Measurements from ENCODE around the gene STIP1.

STIP1 gene

GRCh38 chr11:64220271-64220670 lies 34.3 kb downstream of the STIP1 start:
- no peak overlapping the region for H3K18ac ChIP-seq (ENCODE audit: low read length)
- DNase-seq, result no peak
- no peak overlapping the region for H4K91ac ChIP-seq (ENCODE audit: low read depth, low read length)
- no peak overlapping the region for H3K14ac ChIP-seq (ENCODE audit: low read length)
- peaks cover 1% of the 10 kb centered on the region for H3K79me2 ChIP-seq (ENCODE audit: control insufficient read depth, insufficient read depth, low read length, poor library complexity)
- peaks cover 33 to 36% of the 10 kb centered on the region in 2 experiments for H3K36me3 ChIP-seq (ENCODE audit: control insufficient read depth in 1 of 2, insufficient read depth in 2 of 2, low read length in 2 of 2)
- H3K4ac ChIP-seq (ENCODE audit: low read depth, low read length), result no peak overlapping the region
- peaks cover 5 to 7% of the 10 kb centered on the region in 2 experiments for H3K4me1 ChIP-seq (ENCODE audit: control insufficient read depth in 1 of 2, insufficient read depth in 2 of 2, low read length in 2 of 2)
- H2BK12ac ChIP-seq (ENCODE audit: low read length), result no peak overlapping the region
- no peak overlapping the region for H2BK120ac ChIP-seq (ENCODE audit: insufficient read depth, low read length, poor library complexity)
- H4K8ac ChIP-seq (ENCODE audit: low read depth, low read length), result no peak overlapping the region
- H3K79me1 ChIP-seq (ENCODE audit: low read length), result peaks cover 1% of the 10 kb centered on the region
- no peak overlapping the region for H2AK5ac ChIP-seq (ENCODE audit: low read length)
- H2BK5ac ChIP-seq (ENCODE audit: low read depth, low read length, poor library complexity), result no peak overlapping the region
- no peak overlapping the region for H3K4me3 ChIP-seq (ENCODE audit: low read depth, low read length)
- H3K23ac ChIP-seq (ENCODE audit: low read length), result no peak overlapping the region
- no peaks in the 10 kb centered on the region for H3K27me3 ChIP-seq (ENCODE audit: insufficient read depth, low read length)
- H3K4me2 ChIP-seq (ENCODE audit: low read length), result no peak overlapping the region
- H3K9ac ChIP-seq (ENCODE audit: low read length), result no peak overlapping the region
- no peak overlapping the region for H2AFZ ChIP-seq (ENCODE audit: insufficient read depth, low read length, poor library complexity)
- no CpG with 5 or more reads among the region's 17 CpGs for WGBS (ENCODE audit: extremely low coverage, insufficient coverage, insufficient read length)
- no peak overlapping the region for H4K12ac ChIP-seq (ENCODE audit: low read depth, low read length)
- H3K27ac ChIP-seq (ENCODE audit: low read depth, low read length), result no peak overlapping the region
- H3K9me3 ChIP-seq (ENCODE audit: insufficient read depth, low read depth, low read length), result peaks cover 5% of the 10 kb centered on the region

GRCh38 chr11:64220798-64221197 lies 34.8 kb downstream of the STIP1 start:
- Histone ChIP-seq H3K23ac (ENCODE audit: low read length) (no peak overlapping the region), H3K9me3 (ENCODE audit: insufficient read depth, low read depth, low read length) (peaks cover 5% of the 10 kb centered on the region), H4K8ac (ENCODE audit: low read depth, low read length) (no peak overlapping the region), H3K27me3 (ENCODE audit: insufficient read depth, low read length) (no peaks in the 10 kb centered on the region), H3K4me1 (ENCODE audit: control insufficient read depth in 1 of 2, insufficient read depth in 2 of 2, low read length in 2 of 2) (peaks cover 8 to 12% of the 10 kb centered on the region in 2 experiments), H3K9ac (ENCODE audit: low read length) (no peak overlapping the region), H3K27ac (ENCODE audit: low read depth, low read length) (no peak overlapping the region), H3K36me3 (ENCODE audit: control insufficient read depth in 1 of 2, insufficient read depth in 2 of 2, low read length in 2 of 2) (peaks cover 33 to 36% of the 10 kb centered on the region in 2 experiments), H2BK12ac (ENCODE audit: low read length) (no peak overlapping the region), H3K14ac (ENCODE audit: low read length) (no peak overlapping the region), H2BK5ac (ENCODE audit: low read depth, low read length, poor library complexity) (no peak overlapping the region), H4K12ac (ENCODE audit: low read depth, low read length) (no peak overlapping the region), H2AK5ac (ENCODE audit: low read length) (no peak overlapping the region), H3K18ac (ENCODE audit: low read length) (no peak overlapping the region), H3K79me1 (ENCODE audit: low read length) (peaks cover 7% of the 10 kb centered on the region), H3K4ac (ENCODE audit: low read depth, low read length) (no peak overlapping the region), H3K79me2 (ENCODE audit: control insufficient read depth, insufficient read depth, low read length, poor library complexity) (peaks cover 7% of the 10 kb centered on the region), H3K4me2 (ENCODE audit: low read length) (no peak overlapping the region), H2BK120ac (ENCODE audit: insufficient read depth, low read length, poor library complexity) (no peak overlapping the region), H2AFZ (ENCODE audit: insufficient read depth, low read length, poor library complexity) (no peak overlapping the region), H3K4me3 (ENCODE audit: low read depth, low read length) (no peak overlapping the region), H4K91ac (ENCODE audit: low read depth, low read length) (no peak overlapping the region)
- no peak for DNase-seq
- no CpG with 5 or more reads among the region's 14 CpGs for WGBS (ENCODE audit: extremely low coverage, insufficient coverage, insufficient read length)

GRCh38 chr11:64222651-64223000 lies 36.7 kb downstream of the STIP1 start:
- H4K8ac ChIP-seq (ENCODE audit: low read depth, low read length), result no peak overlapping the region
- H2BK120ac ChIP-seq (ENCODE audit: insufficient read depth, low read length, poor library complexity), result no peak overlapping the region
- no peak overlapping the region for H2AFZ ChIP-seq (ENCODE audit: insufficient read depth, low read length, poor library complexity)
- H3K27ac ChIP-seq (ENCODE audit: low read depth, low read length), result no peak overlapping the region
- WGBS (ENCODE audit: extremely low coverage, insufficient coverage, insufficient read length), result no CpG with 5 or more reads among the region's 9 CpGs
- H3K14ac ChIP-seq (ENCODE audit: low read length), result no peak overlapping the region
- no peak overlapping the region for H4K12ac ChIP-seq (ENCODE audit: low read depth, low read length)
- no peak overlapping the region for H3K4me3 ChIP-seq (ENCODE audit: low read depth, low read length)
- peaks cover 12% of the 10 kb centered on the region for H3K79me2 ChIP-seq (ENCODE audit: control insufficient read depth, insufficient read depth, low read length, poor library complexity)
- H4K91ac ChIP-seq (ENCODE audit: low read depth, low read length), result no peak overlapping the region
- H3K36me3 ChIP-seq (ENCODE audit: control insufficient read depth in 1 of 2, insufficient read depth in 2 of 2, low read length in 2 of 2), result peaks cover 33 to 36% of the 10 kb centered on the region in 2 experiments
- H3K9ac ChIP-seq (ENCODE audit: low read length), result no peak overlapping the region
- peaks cover 5% of the 10 kb centered on the region for H3K9me3 ChIP-seq (ENCODE audit: insufficient read depth, low read depth, low read length)
- H3K18ac ChIP-seq (ENCODE audit: low read length), result no peak overlapping the region
- no peaks in the 10 kb centered on the region for H3K27me3 ChIP-seq (ENCODE audit: insufficient read depth, low read length)
- H2BK12ac ChIP-seq (ENCODE audit: low read length), result no peak overlapping the region
- H3K23ac ChIP-seq (ENCODE audit: low read length), result no peak overlapping the region
- no peak overlapping the region for H2AK5ac ChIP-seq (ENCODE audit: low read length)
- no peak for DNase-seq
- no peak overlapping the region for H3K4ac ChIP-seq (ENCODE audit: low read depth, low read length)
- H3K4me1 ChIP-seq (ENCODE audit: control insufficient read depth in 1 of 2, insufficient read depth in 2 of 2, low read length in 2 of 2), result peaks cover 15 to 20% of the 10 kb centered on the region in 2 experiments
- no peak overlapping the region for H2BK5ac ChIP-seq (ENCODE audit: low read depth, low read length, poor library complexity)
- H3K79me1 ChIP-seq (ENCODE audit: low read length), result peaks cover 15% of the 10 kb centered on the region
- H3K4me2 ChIP-seq (ENCODE audit: low read length), result no peak overlapping the region

- H3K23ac ChIP-seq (ENCODE audit: low read length), result no peak overlapping the region
- no CpG with 5 or more reads among the region's 24 CpGs for WGBS (ENCODE audit: extremely low coverage, insufficient coverage, insufficient read length)
- no peak overlapping the region for H3K9ac ChIP-seq (ENCODE audit: low read length)
- no peak overlapping the region for H2AK5ac ChIP-seq (ENCODE audit: low read length)
- H2BK12ac ChIP-seq (ENCODE audit: low read length), result no peak overlapping the region
- H3K18ac ChIP-seq (ENCODE audit: low read length), result no peak overlapping the region
- H3K4me3 ChIP-seq (ENCODE audit: low read depth, low read length), result no peak overlapping the region
- no peak for DNase-seq
- no peak overlapping the region for H2BK120ac ChIP-seq (ENCODE audit: insufficient read depth, low read length, poor library complexity)
- no peak overlapping the region for H4K91ac ChIP-seq (ENCODE audit: low read depth, low read length)
- H3K14ac ChIP-seq (ENCODE audit: low read length), result no peak overlapping the region
- H3K4me1 ChIP-seq (ENCODE audit: control insufficient read depth in 1 of 2, insufficient read depth in 2 of 2, low read length in 2 of 2), result peaks cover 15 to 20% of the 10 kb centered on the region in 2 experiments
- H3K79me2 ChIP-seq (ENCODE audit: control insufficient read depth, insufficient read depth, low read length, poor library complexity), result peaks cover 12% of the 10 kb centered on the region
- H3K9me3 ChIP-seq (ENCODE audit: insufficient read depth, low read depth, low read length), result peaks cover 5% of the 10 kb centered on the region
- no peak overlapping the region for H3K4me2 ChIP-seq (ENCODE audit: low read length)
- H4K8ac ChIP-seq (ENCODE audit: low read depth, low read length), result no peak overlapping the region
- H2BK5ac ChIP-seq (ENCODE audit: low read depth, low read length, poor library complexity), result no peak overlapping the region
- H4K12ac ChIP-seq (ENCODE audit: low read depth, low read length), result no peak overlapping the region
- H3K4ac ChIP-seq (ENCODE audit: low read depth, low read length), result no peak overlapping the region
- no peaks in the 10 kb centered on the region for H3K27me3 ChIP-seq (ENCODE audit: insufficient read depth, low read length)
- peaks cover 33 to 36% of the 10 kb centered on the region in 2 experiments for H3K36me3 ChIP-seq (ENCODE audit: control insufficient read depth in 1 of 2, insufficient read depth in 2 of 2, low read length in 2 of 2)
- peaks cover 15% of the 10 kb centered on the region for H3K79me1 ChIP-seq (ENCODE audit: low read length)
- no peak overlapping the region for H3K27ac ChIP-seq (ENCODE audit: low read depth, low read length)
- H2AFZ ChIP-seq (ENCODE audit: insufficient read depth, low read length, poor library complexity), result no peak overlapping the region
Measured at GRCh38 chr11:64223001-64223651, 37.2 kb downstream of the STIP1 start.
